Erythroblast (primary cell): Measurements from ENCODE around the gene SH3BGRL3.
A peak's percentile ranks its signal among the peaks of the same experiment; 100 is the strongest.

Source experiments
- GATA1 ChIP-seq: IDR thresholded peaks from 2 replicates; pipeline ENCODE4 v1.6.1; 2011; ENCODE audit warnings: low read depth, mild to moderate bottlenecking, control low read depth, low read length, moderate library complexity
- POLR2A ChIP-seq: IDR thresholded peaks from 2 replicates; pipeline ENCODE4 v1.6.1; 2011; ENCODE audit warnings: mild to moderate bottlenecking, low read length

DNA sequence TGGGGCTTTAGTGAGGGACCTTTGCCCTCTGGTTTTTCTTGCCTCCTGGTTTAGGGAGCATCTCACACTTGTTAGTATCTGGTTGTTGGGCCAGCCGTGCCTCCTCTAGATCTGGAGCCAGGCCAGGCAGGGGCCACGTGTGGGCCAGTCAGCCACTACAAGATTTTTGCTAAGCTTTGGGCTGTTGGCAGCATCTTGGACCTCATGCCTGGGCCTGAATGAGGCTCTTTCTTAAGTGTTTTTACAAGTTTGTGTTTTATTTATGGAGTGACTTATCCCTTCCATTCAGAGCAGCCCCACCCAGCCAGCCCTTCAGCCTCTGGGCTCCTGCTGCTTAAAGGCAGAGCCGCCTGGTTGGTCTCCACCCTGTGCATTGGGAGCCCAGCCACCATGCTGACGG lies 1.6 kb upstream of the SH3BGRL3 start:
- peak; percentile 22 for TF ChIP-seq POLR2A
- no peak for TF ChIP-seq GATA1
